Mesendoderm (in vitro differentiated cells): ENCODE measurements around the gene CLN3.
"Not testable (repeated sequence)": the region's sequence is repeated elsewhere in the genome, so short reads cannot be mapped to it uniquely, and the experiment has no call there.

Experiments used
- DNase-seq: peaks from one replicate; pipeline ENCODE4 v3.0.0; 2013
- H2AK5ac ChIP-seq: 2 replicates; pipeline ENCODE4 v1.6.1; 2013; ENCODE audit warnings: low read length, inconsistent platforms
- H2BK120ac ChIP-seq: 2 replicates; pipeline ENCODE4 v1.6.1; 2013; ENCODE audit warnings: low read depth, mild to moderate bottlenecking, low read length, moderate library complexity, mixed read lengths
- H2BK15ac ChIP-seq: replicated peaks from 2 replicates; pipeline ENCODE4 v1.6.1; 2013; ENCODE audit warnings: low read depth, mild to moderate bottlenecking, moderate library complexity
- H2BK5ac ChIP-seq: 2 replicates; pipeline ENCODE4 v1.6.1; 2013; ENCODE audit warnings: low read length, inconsistent platforms
- H3K18ac ChIP-seq: 2 replicates; pipeline ENCODE4 v1.6.1; 2013; ENCODE audit warnings: mild to moderate bottlenecking, low read length, mixed read lengths
- H3K23ac ChIP-seq: one replicate; pipeline ENCODE4 v1.6.1; 2013; ENCODE audit warnings: low read length
- H3K27ac ChIP-seq: 2 replicates; pipeline ENCODE4 v1.5.1; 2013; ENCODE audit warnings: low read depth, mild to moderate bottlenecking, inconsistent platforms, low read length, moderate library complexity
- H3K27me3 ChIP-seq: 2 replicates; pipeline ENCODE4 v1.6.1; 2013; ENCODE audit warnings: low read length, control low read depth, mild to moderate bottlenecking, inconsistent platforms; ENCODE audit not compliant: insufficient read depth, poor library complexity
- H3K36me3 ChIP-seq: 2 replicates; pipeline ENCODE4 v1.6.1; 2013; ENCODE audit warnings: low read length, inconsistent platforms; ENCODE audit not compliant: control insufficient read depth, insufficient read depth
- H3K4ac ChIP-seq: one replicate; pipeline ENCODE4 v1.6.1; 2013; ENCODE audit warnings: low read depth, mild to moderate bottlenecking, low read length, moderate library complexity
- H3K4me1 ChIP-seq: 2 replicates; pipeline ENCODE4 v1.6.1; 2013; ENCODE audit warnings: low read depth, low read length, inconsistent platforms; ENCODE audit not compliant: control insufficient read depth
- H3K4me2 ChIP-seq: 2 replicates; pipeline ENCODE4 v1.6.1; 2013; ENCODE audit warnings: low read length
- H3K4me3 ChIP-seq: 2 replicates; pipeline ENCODE4 v1.5.1; 2013; ENCODE audit warnings: mild to moderate bottlenecking, low read length
- H3K56ac ChIP-seq: one replicate; pipeline ENCODE4 v1.6.1; 2013; ENCODE audit warnings: low read length
- H3K79me1 ChIP-seq: 2 replicates; pipeline ENCODE4 v1.6.1; 2013; ENCODE audit warnings: low read length, inconsistent platforms
- H3K79me2 ChIP-seq: 2 replicates; pipeline ENCODE4 v1.6.1; 2013; ENCODE audit warnings: mild to moderate bottlenecking, low read length; ENCODE audit not compliant: control insufficient read depth, insufficient read depth
- H3K9ac ChIP-seq: 2 replicates; pipeline ENCODE4 v1.6.1; 2013; ENCODE audit warnings: low read length, inconsistent platforms
- H4K5ac ChIP-seq: one replicate; pipeline ENCODE4 v1.6.1; 2013; ENCODE audit warnings: low read length
- H4K8ac ChIP-seq: one replicate; pipeline ENCODE4 v1.6.1; 2013; ENCODE audit warnings: low read depth, mild to moderate bottlenecking, control low read depth, low read length, moderate library complexity
- WGBS: extraction: QIAGEN DNeasy Blood & Tissue Kit; methylation state at CpG from one replicate; pipeline ENCODE4 v1.1.7; 2013; ENCODE audit warnings: low lambda C conversion rate, missing lambda C conversion rate; ENCODE audit not compliant: insufficient coverage; ENCODE audit errors: extremely low coverage; 5-methylcytosine and 5-hydroxymethylcytosine counted together

Gene CLN3

GRCh38 chr16:28492511-28492910 lies 637 bp upstream of the CLN3 start:
- no peaks in the 10 kb centered on the region for H3K36me3 ChIP-seq
- no peak overlapping the region for H3K18ac ChIP-seq
- no peak overlapping the region for H2AK5ac ChIP-seq
- no peaks in the 10 kb centered on the region for H3K27me3 ChIP-seq
- no peaks in the 10 kb centered on the region for H3K79me2 ChIP-seq
- H3K23ac ChIP-seq = no peak overlapping the region
- H4K5ac ChIP-seq = peak overlapping the region; percentile 68
- H3K4me2 ChIP-seq = no peak overlapping the region
- no peak overlapping the region for H2BK120ac ChIP-seq
- DNase-seq = no peak
- peak overlapping the region; percentile 75 for H3K9ac ChIP-seq
- H3K4ac ChIP-seq = no peak overlapping the region
- no peak overlapping the region for H3K4me3 ChIP-seq
- H3K27ac ChIP-seq = no peak overlapping the region
- no peak overlapping the region for H3K56ac ChIP-seq
- no peaks in the 10 kb centered on the region for H3K4me1 ChIP-seq
- no CpG with 5 or more reads among the region's 4 CpGs for WGBS
- H2BK15ac ChIP-seq = no peak overlapping the region
- H3K79me1 ChIP-seq = no peaks in the 10 kb centered on the region
- H2BK5ac ChIP-seq = no peak overlapping the region
- H4K8ac ChIP-seq = no peak overlapping the region

GRCh38 chr16:28491230-28491969 lies 474 bp downstream of the CLN3 start:
- no peak overlapping the region for H2AK5ac ChIP-seq
- peak; percentile 42 for DNase-seq
- no CpG with 5 or more reads among the region's 42 CpGs for WGBS
- no peak overlapping the region for H2BK120ac ChIP-seq
- H3K27ac ChIP-seq = no peak overlapping the region
- H2BK5ac ChIP-seq = no peak overlapping the region
- H4K8ac ChIP-seq = peak overlapping the region; percentile 28
- H3K4me3 ChIP-seq = peak overlapping the region; percentile 56
- H3K36me3 ChIP-seq = no peaks in the 10 kb centered on the region
- no peak overlapping the region for H2BK15ac ChIP-seq
- peak overlapping the region; percentile 34 for H3K4me2 ChIP-seq
- H3K4ac ChIP-seq = no peak overlapping the region
- peak overlapping the region; percentile 68 for H3K56ac ChIP-seq
- no peaks in the 10 kb centered on the region for H3K79me2 ChIP-seq
- peak overlapping the region; percentile 77 for H3K9ac ChIP-seq
- H3K79me1 ChIP-seq = no peaks in the 10 kb centered on the region
- no peak overlapping the region for H3K23ac ChIP-seq
- H3K27me3 ChIP-seq = no peaks in the 10 kb centered on the region
- H4K5ac ChIP-seq = no peak overlapping the region
- no peaks in the 10 kb centered on the region for H3K4me1 ChIP-seq
- no peak overlapping the region for H3K18ac ChIP-seq

- Histone ChIP-seq H3K23ac (no peak overlapping the region), H3K27ac (no peak overlapping the region), H2AK5ac (no peak overlapping the region), H4K5ac (no peak overlapping the region), H3K4me1 (no peaks in the 10 kb centered on the region), H3K18ac (no peak overlapping the region), H2BK15ac (no peak overlapping the region), H3K79me1 (no peaks in the 10 kb centered on the region), H4K8ac (no peak overlapping the region), H3K79me2 (no peaks in the 10 kb centered on the region), H3K27me3 (no peaks in the 10 kb centered on the region), H3K36me3 (no peaks in the 10 kb centered on the region), H3K4me3 (no peak overlapping the region), H3K9ac (no peak overlapping the region), H3K56ac (no peak overlapping the region), H3K4me2 (no peak overlapping the region), H2BK5ac (no peak overlapping the region), H3K4ac (no peak overlapping the region), H2BK120ac (no peak overlapping the region)
- DNase-seq = no peak
- WGBS = no CpG with 5 or more reads among the region's 5 CpGs
These were observed 5.6 kb downstream of the CLN3 start for GRCh38 chr16:28486266-28486665.

- not testable (repeated sequence) for H3K4ac ChIP-seq, H3K79me2 ChIP-seq, H3K36me3 ChIP-seq, H3K79me1 ChIP-seq, H2BK15ac ChIP-seq, H4K5ac ChIP-seq, H3K4me3 ChIP-seq, DNase-seq, H3K9ac ChIP-seq, H3K23ac ChIP-seq, H3K4me2 ChIP-seq, H3K4me1 ChIP-seq, H3K27ac ChIP-seq, H3K27me3 ChIP-seq, H3K56ac ChIP-seq, H2BK120ac ChIP-seq, H3K18ac ChIP-seq, H4K8ac ChIP-seq, H2BK5ac ChIP-seq, H2AK5ac ChIP-seq
- WGBS = no CpG with 5 or more reads among the region's 5 CpGs
These were observed 8.5 kb downstream of the CLN3 start for GRCh38 chr16:28483361-28483760.

- Histone ChIP-seq H4K5ac (no peak overlapping the region), H3K18ac (no peak overlapping the region), H3K23ac (no peak overlapping the region), H3K4me1 (no peaks in the 10 kb centered on the region), H3K56ac (no peak overlapping the region), H3K79me1 (no peaks in the 10 kb centered on the region), H4K8ac (no peak overlapping the region), H2BK120ac (no peak overlapping the region), H3K4me3 (no peak overlapping the region), H3K27ac (no peak overlapping the region), H3K36me3 (no peaks in the 10 kb centered on the region), H3K9ac (no peak overlapping the region), H3K79me2 (no peaks in the 10 kb centered on the region), H3K4ac (no peak overlapping the region), H2BK5ac (no peak overlapping the region), H2BK15ac (no peak overlapping the region), H2AK5ac (no peak overlapping the region), H3K27me3 (no peaks in the 10 kb centered on the region), H3K4me2 (no peak overlapping the region)
- DNase-seq = no peak
- WGBS = no CpG with 5 or more reads among the region's 13 CpGs
These were observed 9.8 kb downstream of the CLN3 start for GRCh38 chr16:28482026-28482425.
